Neural progenitor cell (in vitro differentiated cells): ENCODE data around the gene PIWIL4. TPM values are rescaled to one million over a fixed set of nuclear protein-coding genes. Genes with fewer than 3 reads are reported as not detected.
"Not testable (repeated sequence)": the region's sequence is repeated elsewhere in the genome, so short reads cannot be mapped to it uniquely, and the experiment has no call there.

Source experiments
- DNase-seq: peaks from one replicate; pipeline ENCODE4 v3.0.0-alpha.2; 2016; ENCODE audit warnings: low spot score
- H2AFZ ChIP-seq: fragments of 200-600 bp; sonication (generic); replicated peaks from 2 replicates; pipeline ENCODE4 v1.6.1; 2016; ENCODE audit warnings: antibody characterized with exemption
- H3F3A ChIP-seq: fragments of 200-600 bp; sonication (generic); 2 replicates; pipeline ENCODE4 v1.6.1; 2016; ENCODE audit warnings: antibody characterized with exemption, low read depth
- H3K27ac ChIP-seq: fragments of 200-600 bp; sonication (generic); 2 replicates; pipeline ENCODE4 v1.5.1; 2016; ENCODE audit warnings: mild to moderate bottlenecking
- H3K27me3 ChIP-seq: fragments of 200-600 bp; sonication (generic); 2 replicates; pipeline ENCODE4 v1.6.1; 2016; ENCODE audit warnings: mild to moderate bottlenecking, moderate library complexity
- H3K36me3 ChIP-seq: fragments of 200-600 bp; sonication (generic); 2 replicates; pipeline ENCODE4 v1.5.1; 2016
- H3K4me1 ChIP-seq: fragments of 200-600 bp; sonication (generic); 2 replicates; pipeline ENCODE4 v1.6.1; 2016; ENCODE audit warnings: mixed run types
- H3K4me2 ChIP-seq: fragments of 200-600 bp; sonication (generic); 2 replicates; pipeline ENCODE4 v1.6.1; 2016
- H3K4me3 ChIP-seq: fragments of 200-600 bp; sonication (generic); 2 replicates; pipeline ENCODE4 v1.5.1; 2016
- H3K79me2 ChIP-seq: fragments of 200-600 bp; sonication (generic); 2 replicates; pipeline ENCODE4 v1.6.1; 2016; ENCODE audit warnings: low read depth
- H3K9ac ChIP-seq: fragments of 200-600 bp; sonication (generic); 2 replicates; pipeline ENCODE4 v1.6.1; 2016
- H3K9me3 ChIP-seq: fragments of 200-600 bp; sonication (generic); 2 replicates; pipeline ENCODE4 v1.5.1; 2016; ENCODE audit warnings: low read depth
- H4K20me1 ChIP-seq: fragments of 200-600 bp; sonication (generic); 2 replicates; pipeline ENCODE4 v1.6.1; 2016; ENCODE audit warnings: low read depth
- H3K27ac Mint-ChIP-seq: 3 replicates; pipeline ENCODE4 v1.8.0; 2021; ENCODE audit warnings: mixed read lengths
- H3K27me3 Mint-ChIP-seq: 2 replicates; pipeline ENCODE4 v1.8.0; 2022; ENCODE audit warnings: low read depth, mild to moderate bottlenecking, inconsistent platforms, moderate library complexity, mixed read lengths; ENCODE audit not compliant: insufficient read depth
- H3K36me3 Mint-ChIP-seq: 3 replicates; pipeline ENCODE4 v1.8.0; 2021; ENCODE audit warnings: mixed read lengths
- H3K4me1 Mint-ChIP-seq: 3 replicates; pipeline ENCODE4 v1.8.0; 2021; ENCODE audit warnings: mixed read lengths
- H3K4me3 Mint-ChIP-seq: 3 replicates; pipeline ENCODE4 v1.8.0; 2021; ENCODE audit warnings: mild to moderate bottlenecking, moderate library complexity, mixed read lengths
- H3K9me3 Mint-ChIP-seq: 3 replicates; pipeline ENCODE4 v1.8.0; 2020; ENCODE audit warnings: mixed read lengths
- CTCF ChIP-seq: fragments of 200-600 bp; sonication (generic); IDR thresholded peaks from 2 replicates; pipeline ENCODE4 v1.5.1; 2017; ENCODE audit warnings: antibody characterized with exemption, mild to moderate bottlenecking
- EZH2 ChIP-seq: fragments of 200-600 bp; sonication (generic); IDR thresholded peaks from 2 replicates; pipeline ENCODE4 v1.6.1; 2017; ENCODE audit warnings: antibody characterized with exemption, mild to moderate bottlenecking, moderate library complexity
- EZH2phosphoT487 ChIP-seq: fragments of 200-600 bp; sonication (generic); IDR thresholded peaks from 2 replicates; pipeline ENCODE4 v1.6.1; 2017; ENCODE audit warnings: antibody characterized with exemption
- total RNA-seq: library from RNA; depleted of rRNA; stranded (reverse); fragments of >200 nt; gene quantifications from 2 replicates; pipeline ENCODE4 v1.2.3, GENCODE V29; 2015; ENCODE audit warnings: low replicate concordance

Gene PIWIL4
- total RNA-seq, 1 donor from 2014 or later, result 1.3 TPM

- Mint-ChIP-seq H3K27me3 (no peaks in the 10 kb centered on the region), H3K9me3 (no peaks in the 10 kb centered on the region), H3K27ac (no peak overlapping the region), H3K4me1 (peaks cover 5% of the 10 kb centered on the region), H3K36me3 (no peaks in the 10 kb centered on the region), H3K4me3 (no peak overlapping the region)
- Histone ChIP-seq H4K20me1 (no peaks in the 10 kb centered on the region), H3K9ac (no peak overlapping the region), H3K36me3 (no peaks in the 10 kb centered on the region), H3K9me3 (no peaks in the 10 kb centered on the region), H3K27me3 (peaks cover 37% of the 10 kb centered on the region), H3K79me2 (no peaks in the 10 kb centered on the region), H3K4me1 (peaks cover 4% of the 10 kb centered on the region), H3F3A (peaks cover 3% of the 10 kb centered on the region), H2AFZ (no peak overlapping the region), H3K4me2 (no peak overlapping the region), H3K4me3 (no peak overlapping the region), H3K27ac (no peak overlapping the region)
- no peak for DNase-seq
- no peak for TF ChIP-seq EZH2phosphoT487
- TF ChIP-seq CTCF, result no peak
- no peak for TF ChIP-seq EZH2
Observed at GRCh38 chr11:94549146-94549545, 18.0 kb upstream of the PIWIL4 start.

DNA sequence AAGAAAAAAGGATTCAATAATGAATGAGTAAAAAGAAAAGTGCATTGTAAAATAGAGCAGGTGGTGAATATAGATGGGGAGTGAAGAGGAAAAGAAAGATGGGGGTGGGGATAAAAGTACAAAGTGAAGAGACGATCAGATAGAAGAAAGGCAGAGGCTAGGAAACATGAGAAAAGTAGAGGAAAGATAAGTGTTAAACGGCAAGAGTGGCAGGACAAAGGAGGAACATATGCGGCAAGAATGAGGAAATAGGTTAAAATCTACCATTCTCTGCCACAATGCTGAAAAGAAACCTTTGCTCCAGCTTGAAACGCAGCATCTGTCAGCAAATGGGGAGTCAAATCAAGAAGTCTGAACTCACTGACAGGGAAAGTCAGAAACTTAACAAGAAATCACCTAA, 16.7 kb upstream of the PIWIL4 start:
- Histone ChIP-seq H3K9me3 (no peaks in the 10 kb centered on the region), H3F3A (no peaks in the 10 kb centered on the region), H4K20me1 (no peaks in the 10 kb centered on the region), H3K36me3 (no peaks in the 10 kb centered on the region), H2AFZ (no peak overlapping the region), H3K4me1 (no peaks in the 10 kb centered on the region), H3K9ac (no peak overlapping the region), H3K27me3 (peaks cover 23% of the 10 kb centered on the region), H3K4me2 (no peak overlapping the region), H3K4me3 (no peak overlapping the region), H3K79me2 (no peaks in the 10 kb centered on the region), H3K27ac (no peak overlapping the region)
- Mint-ChIP-seq H3K36me3 (no peaks in the 10 kb centered on the region), H3K4me3 (no peak overlapping the region), H3K27ac (no peak overlapping the region), H3K4me1 (peaks cover 5% of the 10 kb centered on the region), H3K27me3 (peaks cover 2% of the 10 kb centered on the region), H3K9me3 (no peaks in the 10 kb centered on the region)
- no peak for TF ChIP-seq EZH2
- no peak for TF ChIP-seq CTCF
- TF ChIP-seq EZH2phosphoT487, result no peak
- DNase-seq, result no peak

DNA sequence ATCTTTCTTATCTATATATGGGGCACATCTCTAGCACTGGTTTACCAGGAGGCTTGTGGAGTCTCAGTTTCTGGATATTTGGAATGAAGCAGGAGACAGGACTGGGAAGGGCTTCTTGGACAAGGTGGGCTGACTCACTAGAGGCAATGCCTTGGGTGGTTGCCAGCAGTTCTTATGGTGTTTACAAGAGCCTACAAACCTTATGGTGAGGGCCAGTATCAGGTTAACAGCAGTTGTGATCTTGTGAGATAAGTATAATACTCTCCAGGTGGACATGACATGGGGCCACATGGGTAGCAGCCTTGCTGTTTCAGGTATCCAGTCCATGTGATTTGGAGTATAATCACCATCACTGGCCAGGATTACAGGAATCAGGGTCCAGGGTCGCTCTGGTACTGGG, 13.2 kb upstream of the PIWIL4 start:
- Histone ChIP-seq H2AFZ (no peak overlapping the region), H3K4me1 (no peaks in the 10 kb centered on the region), H3K27me3 (no peaks in the 10 kb centered on the region), H3K27ac (no peak overlapping the region), H3K4me3 (no peak overlapping the region), H3K9ac (no peak overlapping the region), H3K4me2 (no peak overlapping the region), H3K36me3 (no peaks in the 10 kb centered on the region), H3K9me3 (no peaks in the 10 kb centered on the region), H3K79me2 (no peaks in the 10 kb centered on the region), H4K20me1 (no peaks in the 10 kb centered on the region), H3F3A (no peaks in the 10 kb centered on the region)
- no peak overlapping the region for H3K4me3 Mint-ChIP-seq
- DNase-seq, result no peak
- H3K27ac Mint-ChIP-seq, result no peak overlapping the region
- TF ChIP-seq EZH2 (no peak), EZH2phosphoT487 (no peak), CTCF (no peak)
- no peaks in the 10 kb centered on the region for H3K9me3 Mint-ChIP-seq
- H3K4me1 Mint-ChIP-seq, result no peaks in the 10 kb centered on the region
- no peaks in the 10 kb centered on the region for H3K36me3 Mint-ChIP-seq
- H3K27me3 Mint-ChIP-seq, result peaks cover 2% of the 10 kb centered on the region

- not testable (repeated sequence) for H3F3A ChIP-seq, H3K27ac Mint-ChIP-seq, H3K4me1 Mint-ChIP-seq, H3K27me3 Mint-ChIP-seq, H3K27ac ChIP-seq, H3K36me3 ChIP-seq, H3K4me2 ChIP-seq, DNase-seq, H3K9me3 ChIP-seq, H3K79me2 ChIP-seq, H3K27me3 ChIP-seq, H3K4me1 ChIP-seq, H3K4me3 ChIP-seq, H3K9me3 Mint-ChIP-seq, H3K36me3 Mint-ChIP-seq, H3K9ac ChIP-seq, H4K20me1 ChIP-seq, H2AFZ ChIP-seq, H3K4me3 Mint-ChIP-seq
Observed at GRCh38 chr11:94555752-94556329, 11.3 kb upstream of the PIWIL4 start.
